Neural cell (in vitro differentiated cells): ENCODE measurements around the gene ACOT12.

Experiments
- CTCF ChIP-seq: fragments of 450-650 bp; IDR thresholded peaks from 2 replicates; pipeline ENCODE4 v1.5.1; 2014; ENCODE audit warnings: antibody characterized with exemption, mild to moderate bottlenecking, moderate library complexity; ENCODE audit not compliant: poor library complexity, severe bottlenecking
- EP300 ChIP-seq: fragments of 450-650 bp; conservative IDR thresholded peaks from 2 replicates; pipeline ENCODE4 v1.6.1; 2014; ENCODE audit warnings: antibody characterized with exemption, mild to moderate bottlenecking, moderate library complexity; ENCODE audit not compliant: poor library complexity, severe bottlenecking
- EZH2 ChIP-seq: fragments of 200-600, 300-800 bp; shearing (Covaris generic), sonication (generic); IDR thresholded peaks from 2 replicates; pipeline ENCODE4 v1.6.1; 2014; ENCODE audit warnings: antibody characterized with exemption, low read length, borderline replicate concordance, mild to moderate bottlenecking; ENCODE audit not compliant: insufficient read depth, poor library complexity, severe bottlenecking
- MXI1 ChIP-seq: fragments of 450-650 bp; conservative IDR thresholded peaks from 2 replicates; pipeline ENCODE4 v1.6.1; 2014; ENCODE audit warnings: antibody characterized with exemption, mild to moderate bottlenecking; ENCODE audit not compliant: poor library complexity, severe bottlenecking
- POLR2AphosphoS5 ChIP-seq: IDR thresholded peaks from 2 replicates; pipeline ENCODE4 v1.6.1; 2012
- REST ChIP-seq: IDR thresholded peaks from 2 replicates; pipeline ENCODE4 v1.6.1; 2012; ENCODE audit warnings: borderline replicate concordance
- SMC3 ChIP-seq: fragments of 450-650 bp; conservative IDR thresholded peaks from 2 replicates; pipeline ENCODE4 v1.6.1; 2014; ENCODE audit warnings: antibody characterized with exemption, mild to moderate bottlenecking, moderate library complexity; ENCODE audit not compliant: poor library complexity

GRCh38 chr5:81426359-81427030, 32.6 kb upstream of the ACOT12 start:
- no peak for TF ChIP-seq POLR2AphosphoS5
- TF ChIP-seq CTCF, result no peak
- TF ChIP-seq REST, result no peak
- TF ChIP-seq EZH2, result no peak
- no peak for TF ChIP-seq SMC3
- TF ChIP-seq EP300, result no peak
- TF ChIP-seq MXI1, result no peak
